GM19239 (cell line): Measurements from ENCODE around the gene CACNG7.

Source experiments
- DNase-seq: peaks from one replicate; pipeline ENCODE4 v3.0.0; 2011; ENCODE audit warnings: low spot score; ENCODE audit not compliant: insufficient read length
- FAIRE-seq: peaks from 2 replicates; lab custom pipeline; 2011; peaks lifted over from hg19 to GRCh38; lab: Jason Lieb, UNC

CACNG7 gene

DNA sequence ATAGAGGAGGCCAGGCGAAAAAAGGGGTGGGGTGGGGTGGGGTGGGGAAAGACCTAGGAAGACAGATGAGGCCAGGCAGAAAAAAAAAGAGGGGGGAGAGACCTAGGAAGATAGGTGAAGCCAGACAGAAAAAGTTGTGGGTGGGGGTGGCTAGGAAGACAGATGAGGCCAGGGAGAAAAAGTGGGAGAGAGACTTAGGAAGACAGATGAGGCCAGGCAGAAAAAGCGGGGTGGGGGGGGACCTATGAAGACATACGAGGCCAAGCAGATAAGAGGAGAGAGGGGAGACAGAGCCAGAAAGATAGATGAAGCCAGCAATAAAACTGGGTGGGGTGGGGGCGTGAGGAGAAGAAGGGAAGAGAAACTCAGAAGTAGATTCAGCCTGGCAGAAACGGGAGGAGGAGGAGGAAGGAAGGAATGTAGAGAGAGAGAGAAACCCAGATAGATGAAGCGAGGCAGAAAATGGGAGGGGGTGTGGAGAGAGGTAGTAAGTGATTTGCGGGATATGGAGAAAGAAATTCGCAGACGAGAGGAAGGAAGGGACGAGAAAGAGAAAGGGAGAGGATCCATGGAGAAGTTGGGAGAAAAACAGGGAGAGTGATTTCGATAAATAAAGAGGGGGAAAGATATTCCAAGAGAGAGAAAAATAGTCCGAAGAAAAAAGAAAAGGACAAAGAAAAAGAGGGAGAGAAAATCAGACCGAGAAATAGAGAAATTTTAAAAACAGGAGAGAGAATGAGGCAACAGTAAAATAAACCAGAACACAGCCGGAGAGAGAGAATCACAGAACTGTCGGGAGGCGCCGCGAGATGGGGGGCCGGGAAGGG lies 70.1 kb downstream of the CACNG7 start:
- no peak for DNase-seq
- no peak for FAIRE-seq

DNA sequence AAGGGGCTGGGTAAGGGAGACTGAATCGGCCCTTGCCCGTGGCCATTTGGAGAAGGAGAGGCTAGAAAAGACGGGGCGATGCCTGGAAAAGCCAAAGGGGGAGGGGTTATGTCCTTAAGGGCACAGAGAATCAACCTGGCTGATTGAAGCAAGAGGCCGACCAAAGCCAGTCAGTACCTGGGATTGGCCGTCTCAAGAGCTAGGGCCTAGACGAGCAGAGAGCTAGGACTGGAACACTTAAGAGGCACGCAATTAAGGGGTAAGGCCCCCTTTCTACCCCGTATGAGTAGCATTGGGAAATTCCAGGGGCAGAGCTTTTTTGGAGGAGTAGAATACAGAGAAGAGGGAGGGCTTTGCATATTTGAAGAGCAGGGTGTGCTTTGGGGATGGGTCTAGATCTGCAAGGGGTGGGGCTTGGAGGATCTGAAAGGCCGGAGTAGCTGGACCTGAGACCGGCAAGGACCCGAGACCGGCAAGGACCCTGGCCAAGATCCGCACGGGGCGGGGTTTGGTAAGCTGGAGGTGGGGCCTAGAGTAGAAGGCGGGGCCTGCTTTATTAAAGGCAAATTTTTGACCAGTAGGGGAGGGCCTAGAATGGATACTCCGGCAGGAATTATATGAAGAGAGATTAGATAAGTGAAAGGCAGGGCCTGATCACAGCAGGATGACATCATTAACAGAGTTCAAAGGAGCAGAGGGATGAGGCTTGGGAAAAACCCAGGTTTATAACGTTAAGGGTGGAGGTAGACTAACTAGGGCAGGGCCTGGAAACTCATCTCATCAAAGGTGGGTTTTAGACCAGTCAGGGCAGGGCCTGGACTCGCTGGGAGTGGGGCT lies 71.7 kb downstream of the CACNG7 start:
- no peak for FAIRE-seq
- DNase-seq = no peak

DNA sequence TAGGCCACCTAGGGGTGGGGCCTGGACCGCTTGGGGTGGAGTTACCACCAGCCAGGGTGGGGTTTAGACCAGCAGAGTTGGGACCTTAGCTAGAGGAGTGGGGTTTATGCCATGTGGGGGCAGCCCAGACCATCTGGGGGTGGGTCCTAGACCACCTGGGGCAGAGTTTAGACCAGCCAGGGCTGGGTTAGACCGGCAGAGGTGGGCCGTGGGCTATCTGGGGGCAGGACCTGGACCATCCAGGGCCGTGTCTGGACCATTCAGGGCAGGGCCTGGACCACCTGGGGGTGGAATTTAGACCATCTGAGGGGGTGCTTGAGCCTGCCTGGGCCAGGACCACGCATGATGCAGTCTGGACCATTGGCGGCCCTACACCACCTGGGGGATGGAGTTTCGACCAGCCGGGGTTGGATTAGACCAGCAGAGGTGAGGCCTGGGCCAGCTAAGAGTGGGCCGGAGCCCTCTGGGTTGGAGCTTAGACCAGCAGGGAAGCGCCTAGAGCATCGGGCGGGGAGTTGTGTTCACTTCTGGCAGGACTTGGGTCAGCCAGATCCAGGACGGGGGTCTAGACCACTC lies 72.4 kb downstream of the CACNG7 start:
- DNase-seq (no peak), FAIRE-seq (no peak)

DNA sequence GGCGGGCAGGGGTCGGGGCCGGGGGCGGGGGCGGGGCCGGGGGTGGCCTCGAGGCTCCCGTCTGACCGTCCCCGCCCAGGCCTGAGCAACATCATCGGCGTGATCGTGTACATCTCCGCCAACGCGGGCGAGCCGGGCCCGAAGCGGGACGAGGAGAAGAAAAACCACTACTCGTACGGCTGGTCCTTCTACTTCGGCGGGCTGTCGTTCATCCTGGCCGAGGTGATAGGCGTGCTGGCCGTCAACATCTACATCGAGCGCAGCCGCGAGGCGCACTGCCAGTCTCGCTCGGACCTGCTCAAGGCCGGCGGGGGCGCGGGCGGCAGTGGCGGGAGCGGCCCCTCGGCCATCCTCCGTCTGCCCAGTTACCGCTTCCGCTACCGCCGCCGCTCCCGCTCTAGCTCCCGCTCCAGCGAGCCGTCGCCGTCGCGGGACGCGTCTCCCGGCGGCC lies 72.9 kb downstream of the CACNG7 start:
- no peak for DNase-seq
- no peak for FAIRE-seq

DNA sequence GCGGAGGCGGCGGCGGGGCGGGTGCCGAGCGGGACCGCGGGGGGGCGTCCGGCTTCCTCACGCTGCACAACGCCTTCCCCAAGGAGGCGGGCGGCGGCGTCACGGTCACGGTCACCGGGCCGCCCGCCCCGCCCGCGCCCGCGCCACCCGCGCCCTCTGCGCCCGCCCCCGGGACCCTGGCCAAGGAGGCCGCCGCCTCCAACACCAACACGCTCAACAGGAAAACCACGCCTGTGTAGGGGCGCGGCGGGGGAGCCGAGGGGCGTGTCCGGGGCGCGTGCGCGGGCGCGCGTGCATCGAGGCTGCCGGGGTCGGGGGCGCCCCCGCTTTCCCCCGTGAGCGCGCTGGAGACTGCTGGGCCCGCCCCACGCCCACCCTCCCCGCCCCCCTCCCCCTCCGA lies 73.5 kb downstream of the CACNG7 start:
- no peak for DNase-seq
- FAIRE-seq = no peak

DNA sequence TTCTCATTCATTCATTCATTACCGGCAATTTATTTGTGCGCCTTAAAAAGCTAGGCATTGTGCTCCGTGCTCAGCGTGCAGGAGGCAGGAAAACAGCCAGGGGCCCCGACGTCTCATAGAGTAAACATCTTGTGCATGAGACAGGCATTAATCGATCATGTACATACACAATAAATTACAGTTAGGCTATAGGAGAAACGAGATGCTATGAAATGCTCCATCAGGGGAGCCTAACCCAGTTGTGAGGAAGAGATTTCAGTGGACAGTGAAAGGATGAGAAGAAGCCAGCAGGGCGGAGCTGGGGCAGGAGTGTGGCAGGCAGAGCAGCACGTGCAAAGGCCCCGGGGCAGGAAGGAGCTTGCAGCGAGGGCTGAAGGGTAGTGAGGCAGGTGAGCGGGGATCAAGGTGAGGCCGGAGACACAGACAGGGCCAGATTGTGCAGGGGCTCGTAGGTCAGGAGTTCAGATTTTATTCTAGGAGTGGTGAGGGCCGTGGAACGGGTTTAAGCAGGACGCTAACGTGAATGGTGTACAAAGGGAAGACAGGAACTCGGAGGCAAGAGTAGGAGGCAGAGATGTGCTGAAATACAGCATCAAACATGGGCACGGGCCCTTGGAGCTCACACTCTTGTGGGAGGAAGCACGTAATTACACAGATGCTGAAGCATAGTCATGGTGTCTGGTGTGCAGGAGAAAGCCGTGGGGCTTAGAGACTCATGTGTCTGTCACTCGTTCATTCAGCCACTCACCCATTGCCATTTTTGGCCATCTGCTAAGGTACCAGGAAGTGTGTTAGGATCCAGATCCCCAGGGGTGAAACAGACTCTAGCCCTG lies 74.6 kb downstream of the CACNG7 start:
- FAIRE-seq = no peak
- DNase-seq = no peak

DNA sequence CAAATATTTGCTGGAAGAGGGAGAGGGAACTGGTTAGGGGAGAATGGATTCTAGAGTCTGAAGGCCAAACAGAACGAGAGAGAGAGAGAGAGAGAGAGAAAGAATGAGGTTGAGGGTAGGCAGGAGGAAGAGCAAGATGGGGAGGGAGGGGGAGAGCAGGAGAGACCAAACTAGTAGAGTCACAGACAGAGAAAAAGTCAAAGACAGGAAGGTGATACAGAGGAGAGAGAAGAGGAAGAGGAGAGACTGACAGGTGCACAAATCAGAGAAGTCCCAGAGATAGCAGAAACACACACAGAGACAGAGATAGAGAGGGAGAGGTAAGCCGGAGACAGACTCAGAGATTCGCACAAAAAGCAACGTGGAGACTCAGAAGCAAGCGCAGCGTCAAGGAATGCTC lies 76.8 kb downstream of the CACNG7 start:
- DNase-seq (no peak), FAIRE-seq (no peak)

DNA sequence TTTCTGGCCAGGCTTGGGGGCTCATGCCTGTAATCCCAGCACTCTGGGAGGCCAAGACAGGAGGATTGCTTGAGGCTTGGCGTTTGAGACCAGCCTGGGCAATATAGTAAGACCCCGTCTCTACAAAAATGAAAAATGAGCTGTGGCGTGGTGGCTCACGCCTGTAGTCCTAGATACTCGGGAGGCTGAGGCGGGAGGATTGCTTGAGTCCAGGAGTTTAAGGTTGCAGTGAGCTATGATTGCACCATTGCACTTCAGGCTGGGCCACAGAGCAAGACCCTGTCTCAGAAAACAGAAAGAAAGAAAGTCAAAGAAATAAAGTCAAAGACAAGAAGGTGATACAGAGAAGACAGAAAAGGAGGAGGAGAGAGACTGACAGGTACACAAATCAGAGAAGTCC lies 79.9 kb downstream of the CACNG7 start:
- DNase-seq (no peak), FAIRE-seq (no peak)

DNA sequence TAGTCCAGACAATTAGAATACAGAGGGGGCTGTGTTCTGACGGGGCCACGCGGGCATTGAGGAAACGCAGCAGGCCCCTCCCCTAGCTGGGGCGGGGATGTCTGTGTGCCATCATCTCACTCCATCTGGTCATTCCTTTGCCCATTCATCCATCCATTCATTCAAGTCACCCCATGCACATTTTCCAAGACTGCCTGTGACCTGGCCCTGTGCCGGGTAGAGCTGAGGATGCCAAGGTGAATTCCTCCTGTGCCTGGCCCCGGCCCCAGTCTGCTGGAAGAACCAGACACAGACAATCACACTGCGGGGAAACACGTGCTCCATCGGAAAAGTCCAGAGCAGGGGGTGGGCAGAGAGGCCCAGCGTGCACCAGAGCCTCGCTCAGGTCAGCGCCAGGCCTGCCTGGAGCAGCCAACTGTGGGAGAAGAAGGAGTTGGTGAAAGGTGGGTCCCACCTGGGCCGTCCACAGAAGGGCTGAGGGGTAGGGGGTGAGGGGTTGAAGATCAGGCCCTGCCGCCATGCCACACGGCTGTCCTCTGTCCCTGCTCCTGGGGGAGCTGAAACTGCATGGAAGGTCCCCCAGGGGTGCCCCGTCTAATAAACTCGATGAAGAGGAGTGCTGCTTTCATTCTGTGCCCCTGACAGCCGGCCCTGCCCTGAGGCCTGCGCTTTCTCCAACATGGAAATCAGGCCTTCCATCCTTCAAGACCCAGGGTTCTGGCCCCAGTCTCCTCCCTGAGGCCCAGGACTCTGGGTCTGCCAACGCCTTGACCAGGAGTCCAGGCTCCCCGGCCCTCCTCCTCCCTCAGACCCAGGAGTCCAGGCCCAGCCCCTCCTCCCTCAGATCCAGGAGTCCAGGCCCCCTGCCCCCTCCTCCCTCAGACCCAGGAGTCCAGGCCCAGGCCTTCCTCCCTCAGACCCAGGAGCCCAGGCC lies 80.8 kb downstream of the CACNG7 start:
- FAIRE-seq (no peak), DNase-seq (no peak)

DNA sequence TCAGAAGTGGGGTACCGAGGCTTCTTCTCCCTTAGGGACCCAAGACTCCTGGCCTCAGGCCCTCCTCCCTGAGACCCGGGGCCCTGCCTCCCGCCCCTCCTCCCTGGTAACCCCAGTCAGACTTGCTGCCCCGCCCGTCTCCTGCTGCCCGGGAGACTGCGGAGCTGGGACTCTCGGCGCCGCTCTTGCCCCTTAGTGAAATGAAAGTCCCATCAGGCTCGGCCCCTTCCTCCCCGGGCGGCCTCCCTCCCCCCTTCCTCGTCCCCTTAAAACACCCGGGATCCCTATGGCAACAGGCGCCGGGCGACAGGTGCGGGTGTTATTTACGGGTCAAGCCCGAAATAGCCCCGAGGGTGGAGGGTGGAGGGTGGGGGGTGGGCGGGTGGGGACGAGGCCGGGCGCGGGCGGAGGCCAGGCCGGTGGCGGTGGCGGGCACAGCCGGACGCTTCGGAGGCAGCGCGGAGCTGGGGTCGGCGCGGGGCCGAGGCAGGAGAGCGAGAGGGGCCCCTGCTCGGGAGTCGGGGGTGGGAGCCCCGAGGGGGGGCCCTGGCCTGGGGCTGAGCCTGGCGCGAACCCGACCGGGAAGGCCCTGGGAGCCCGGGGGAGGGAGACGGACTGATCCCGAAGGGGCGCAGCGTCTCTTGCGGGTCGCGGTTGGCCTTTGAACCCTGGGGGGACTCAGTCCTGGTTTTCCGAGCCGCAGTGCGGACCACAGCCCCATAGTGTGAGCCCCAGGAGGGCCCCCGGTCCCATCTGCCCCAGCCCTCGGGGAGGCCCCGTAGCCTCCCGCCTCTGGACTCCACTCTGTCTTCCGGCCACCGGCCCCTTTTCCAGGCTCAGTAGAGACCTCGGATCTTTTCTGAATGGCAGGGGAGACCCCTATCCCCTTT lies 82.4 kb downstream of the CACNG7 start, which contains the start of gene CACNG6:
TSS of gene CACNG6 (plus strand) at position 414 of the 890 bp plus-strand sequence. CDS start 1,241 bp downstream, outside the sequence.
- DNase-seq (no peak), FAIRE-seq (no peak)

DNA sequence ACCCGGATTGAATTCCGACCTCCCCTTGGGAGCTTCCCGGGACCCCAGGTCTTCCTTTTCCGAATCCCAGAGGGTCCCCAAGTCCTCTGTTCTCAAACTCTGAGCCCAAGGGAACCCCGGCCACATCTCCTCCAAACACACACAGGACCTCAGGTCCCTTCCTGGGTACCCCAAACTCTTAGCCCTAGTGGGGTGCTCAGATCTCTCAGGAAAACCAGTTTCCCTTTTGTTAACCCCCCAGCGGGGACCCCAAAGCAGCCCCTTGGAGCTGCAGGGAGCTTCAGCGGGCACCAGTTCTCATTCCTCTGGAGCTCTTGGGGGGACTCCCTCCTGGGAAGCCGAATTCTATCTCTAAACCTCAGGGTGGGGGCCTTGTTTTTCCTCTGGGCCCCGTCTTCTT lies 83.1 kb downstream of the CACNG7 start:
- DNase-seq = no peak
- no peak for FAIRE-seq

DNA sequence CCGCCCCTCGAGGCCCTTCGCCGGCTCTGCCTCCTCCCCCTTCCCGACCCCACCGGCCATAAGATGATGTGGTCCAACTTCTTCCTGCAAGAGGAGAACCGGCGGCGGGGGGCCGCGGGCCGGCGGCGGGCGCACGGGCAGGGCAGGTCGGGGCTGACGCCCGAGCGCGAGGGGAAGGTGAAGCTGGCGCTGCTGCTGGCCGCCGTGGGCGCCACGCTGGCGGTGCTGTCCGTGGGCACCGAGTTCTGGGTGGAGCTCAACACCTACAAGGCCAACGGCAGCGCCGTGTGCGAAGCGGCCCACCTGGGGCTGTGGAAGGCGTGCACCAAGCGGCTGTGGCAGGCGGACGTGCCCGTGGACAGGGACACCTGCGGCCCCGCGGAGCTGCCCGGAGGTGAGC lies 83.7 kb downstream of the CACNG7 start:
- FAIRE-seq (no peak), DNase-seq (no peak)

DNA sequence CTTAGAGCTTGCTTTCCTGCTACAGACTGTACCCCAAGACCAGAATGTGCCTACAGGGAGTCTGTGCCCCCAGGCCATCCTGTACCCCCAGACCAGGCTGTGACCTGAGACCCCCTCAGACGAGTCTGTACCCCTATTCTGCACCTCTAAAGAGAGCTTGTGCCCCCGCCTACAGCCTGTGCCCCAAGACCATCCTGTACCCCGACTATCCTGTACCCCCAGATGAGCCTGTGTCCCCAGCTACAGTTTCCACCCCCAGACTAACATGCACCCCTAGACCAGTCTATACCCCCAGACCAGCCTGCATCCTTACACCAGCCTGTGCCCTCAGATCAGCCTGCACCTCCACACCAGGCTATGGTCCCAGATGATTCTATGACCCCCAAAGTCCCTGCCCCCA lies 84.4 kb downstream of the CACNG7 start:
- DNase-seq (no peak), FAIRE-seq (no peak)
